ENCODE measurements around the gene CLRN3. TPM values are rescaled to one million over a fixed set of nuclear protein-coding genes. Genes with fewer than 3 reads are reported as not detected.

Gene CLRN3
- total RNA-seq, 1 experiment from 2014 or later: not detected

- no peak overlapping the region for H3K4me3 ChIP-seq
- H3K79me2 ChIP-seq (ENCODE audit: low read depth): peaks cover 27% of the 10 kb centered on the region
- H3K27me3 ChIP-seq (ENCODE audit: insufficient read depth, low read depth): no peaks in the 10 kb centered on the region
- intact Hi-C loops (cut with micrococcal nuclease; ENCODE audit: unreplicated experiment): no loop called here
- no TSS peak for BruUV-seq (replicated peaks)
- peaks cover 28% of the 10 kb centered on the region for H3K4me1 ChIP-seq (replicated peaks; ENCODE audit: insufficient read depth)
- no peaks in the 10 kb centered on the region for H3K9me3 ChIP-seq (ENCODE audit: insufficient read depth, low read depth)
- no peak overlapping the region for H3K4me2 ChIP-seq
- ChIA-PET CTCF (no interaction called here), POLR2A (ENCODE audit: unreplicated experiment) (no interaction called here)
- DNase-seq: no peak
- H3K36me3 ChIP-seq (ENCODE audit: low read depth): no peaks in the 10 kb centered on the region
- H3K9me2 ChIP-seq (ENCODE audit: insufficient read depth): no peaks in the 10 kb centered on the region
- H4K20me1 ChIP-seq (ENCODE audit: insufficient read depth): no peaks in the 10 kb centered on the region
- H3K27ac ChIP-seq: no peak overlapping the region
- no peak overlapping the region for H2AFZ ChIP-seq
- no peak for TF ChIP-seq EZH2 (IDR thresholded peaks at IDR 0.05; ENCODE audit: low read depth)
- TF ChIP-seq CTCF (conservative IDR thresholded peaks at IDR 0.05): no peak
- no peaks in the 10 kb centered on the region for H3F3A ChIP-seq (ENCODE audit: insufficient read depth, low read depth)
Observed at GRCh38 chr10:127911867-127912257, 19.1 kb upstream of the CLRN3 start.

- ChIA-PET CTCF (no interaction called here), POLR2A (ENCODE audit: unreplicated experiment) (no interaction called here)
- no peak overlapping the region for H3K27ac ChIP-seq
- no peaks in the 10 kb centered on the region for H3F3A ChIP-seq (ENCODE audit: insufficient read depth, low read depth)
- no peak overlapping the region for H3K4me2 ChIP-seq
- DNase-seq: no peak
- H3K36me3 ChIP-seq (ENCODE audit: low read depth): no peaks in the 10 kb centered on the region
- no TSS peak for BruUV-seq (replicated peaks)
- H4K20me1 ChIP-seq (ENCODE audit: insufficient read depth): no peaks in the 10 kb centered on the region
- intact Hi-C loops (cut with micrococcal nuclease; ENCODE audit: unreplicated experiment): no loop called here
- TF ChIP-seq EZH2 (IDR thresholded peaks at IDR 0.05; ENCODE audit: low read depth): no peak
- TF ChIP-seq CTCF (conservative IDR thresholded peaks at IDR 0.05): no peak
- no peaks in the 10 kb centered on the region for H3K9me2 ChIP-seq (ENCODE audit: insufficient read depth)
- no peaks in the 10 kb centered on the region for H3K27me3 ChIP-seq (ENCODE audit: insufficient read depth, low read depth)
- peaks cover 27% of the 10 kb centered on the region for H3K79me2 ChIP-seq (ENCODE audit: low read depth)
- H3K4me1 ChIP-seq (replicated peaks; ENCODE audit: insufficient read depth): peaks cover 31% of the 10 kb centered on the region
- H3K9me3 ChIP-seq (ENCODE audit: insufficient read depth, low read depth): no peaks in the 10 kb centered on the region
- no peak overlapping the region for H2AFZ ChIP-seq
- H3K4me3 ChIP-seq: no peak overlapping the region
Observed at GRCh38 chr10:127911218-127911866, 18.6 kb upstream of the CLRN3 start.

GRCh38 chr10:127910464-127910770, 17.7 kb upstream of the CLRN3 start:
- H4K20me1 ChIP-seq (ENCODE audit: insufficient read depth): no peaks in the 10 kb centered on the region
- H3K9me2 ChIP-seq (ENCODE audit: insufficient read depth): no peaks in the 10 kb centered on the region
- H3K36me3 ChIP-seq (ENCODE audit: low read depth): no peaks in the 10 kb centered on the region
- TF ChIP-seq EZH2 (IDR thresholded peaks at IDR 0.05; ENCODE audit: low read depth) (no peak), CTCF (conservative IDR thresholded peaks at IDR 0.05) (no peak)
- ChIA-PET POLR2A (ENCODE audit: unreplicated experiment) (no interaction called here), CTCF (no interaction called here)
- no peaks in the 10 kb centered on the region for H3K27me3 ChIP-seq (ENCODE audit: insufficient read depth, low read depth)
- no peaks in the 10 kb centered on the region for H3K9me3 ChIP-seq (ENCODE audit: insufficient read depth, low read depth)
- H2AFZ ChIP-seq: no peak overlapping the region
- peaks cover 35% of the 10 kb centered on the region for H3K4me1 ChIP-seq (replicated peaks; ENCODE audit: insufficient read depth)
- H3K4me2 ChIP-seq: peak overlapping the region; percentile 23
- no peak overlapping the region for H3K4me3 ChIP-seq
- H3K27ac ChIP-seq: no peak overlapping the region
- no peaks in the 10 kb centered on the region for H3F3A ChIP-seq (ENCODE audit: insufficient read depth, low read depth)
- no TSS peak for BruUV-seq (replicated peaks)
- intact Hi-C loops (cut with micrococcal nuclease; ENCODE audit: unreplicated experiment): no loop called here
- DNase-seq: no peak
- H3K79me2 ChIP-seq (ENCODE audit: low read depth): peaks cover 27% of the 10 kb centered on the region

All from PC-9 (cell line).